GM03348 (cell line): ENCODE data around the gene WDFY4.

Experiments used
- DNase-seq: peaks from one replicate; pipeline ENCODE4 v3.0.0; 2012; ENCODE audit warnings: low spot score

The WDFY4 gene

GRCh38 chr10:49024484-49024883 lies 339.8 kb downstream of the WDFY4 start:
- no peak for DNase-seq

GRCh38 chr10:49025347-49025983 lies 340.8 kb downstream of the WDFY4 start:
- DNase-seq, result no peak

DNA sequence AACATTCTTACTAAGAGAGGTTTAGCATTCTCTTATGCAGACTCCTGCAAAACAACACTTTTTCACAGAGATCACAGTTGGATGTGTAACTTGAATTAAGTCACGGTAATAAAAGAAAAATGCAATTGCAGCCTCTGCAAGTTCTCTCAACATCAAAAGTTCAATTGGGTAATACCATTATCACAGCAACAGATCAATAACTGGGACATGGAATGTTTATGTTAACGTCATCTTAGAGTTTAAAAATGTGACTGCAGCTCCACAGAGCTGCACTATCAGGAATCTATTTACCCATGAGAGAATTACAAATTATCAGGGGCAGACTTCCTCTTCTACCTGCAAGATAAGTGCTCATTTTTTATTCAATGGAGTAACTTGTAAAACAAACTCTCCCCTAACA lies 344.0 kb downstream of the WDFY4 start:
- no peak for DNase-seq

- DNase-seq, result no peak
Observed at GRCh38 chr10:49029666-49030065, 345.0 kb downstream of the WDFY4 start.
